ENCODE results near the gene FCHSD2. TPM values are rescaled to one million over a fixed set of nuclear protein-coding genes. Genes with fewer than 3 reads are reported as not detected.

Gene FCHSD2
- total and polyA plus RNA-seq, 4 donors: 7.6 to 18.7 (median 9.9) TPM

DNA sequence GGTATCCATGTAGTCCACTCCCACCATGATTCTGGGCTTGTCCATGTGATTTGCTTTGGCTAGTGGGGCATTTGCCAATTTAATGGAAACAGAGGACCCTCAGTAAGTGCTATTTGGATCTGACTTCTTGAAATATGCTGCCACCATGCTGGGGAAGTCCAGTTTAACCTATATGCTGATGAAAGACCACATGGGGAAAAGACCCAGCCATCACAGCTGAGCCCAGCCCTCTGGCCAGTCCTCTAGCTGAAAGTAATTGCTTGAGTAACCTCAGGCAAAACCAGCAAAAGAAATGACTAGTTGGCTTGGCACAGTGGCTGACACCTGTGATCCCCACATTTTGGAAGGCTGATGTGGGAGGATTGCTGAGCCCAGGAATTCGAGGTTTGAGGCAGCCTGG is 266.4 kb downstream of the FCHSD2 start:
- TF ChIP-seq JUND (IDR thresholded peaks at IDR 0.05) (no peak), EGR1 (IDR thresholded peaks at IDR 0.05; ENCODE audit: low read depth in 2 of 2) (no peak), HNF4G (IDR thresholded peaks at IDR 0.05) (no peak), YY1 (IDR thresholded peaks at IDR 0.05) (no peak), SP1 (IDR thresholded peaks at IDR 0.05) (no peak), GABPA (IDR thresholded peaks at IDR 0.05 in 1 of 2, conservative IDR thresholded peaks at IDR 0.05 in 1 of 2) (no peak), FOXA2 (IDR thresholded peaks at IDR 0.05) (no peak), TAF1 (conservative IDR thresholded peaks at IDR 0.05) (no peak), RXRA (IDR thresholded peaks at IDR 0.05) (no peak), NR2F2 (IDR thresholded peaks at IDR 0.05) (no peak), FOXA1 (IDR thresholded peaks at IDR 0.05) (no peak), HNF4A (conservative IDR thresholded peaks at IDR 0.05) (no peak), RAD21 (IDR thresholded peaks at IDR 0.05) (no peak)
- TF ChIP-seq, protein P1, sequence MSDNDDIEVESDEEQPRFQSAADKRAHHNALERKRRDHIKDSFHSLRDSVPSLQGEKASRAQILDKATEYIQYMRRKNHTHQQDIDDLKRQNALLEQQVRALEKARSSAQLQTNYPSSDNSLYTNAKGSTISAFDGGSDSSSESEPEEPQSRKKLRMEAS (IDR thresholded peaks at IDR 0.05): no peak
- TF ChIP-seq, protein P2, sequence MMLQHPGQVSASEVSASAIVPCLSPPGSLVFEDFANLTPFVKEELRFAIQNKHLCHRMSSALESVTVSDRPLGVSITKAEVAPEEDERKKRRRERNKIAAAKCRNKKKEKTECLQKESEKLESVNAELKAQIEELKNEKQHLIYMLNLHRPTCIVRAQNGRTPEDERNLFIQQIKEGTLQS (IDR thresholded peaks at IDR 0.05): no peak
- TF ChIP-seq, protein P3, sequence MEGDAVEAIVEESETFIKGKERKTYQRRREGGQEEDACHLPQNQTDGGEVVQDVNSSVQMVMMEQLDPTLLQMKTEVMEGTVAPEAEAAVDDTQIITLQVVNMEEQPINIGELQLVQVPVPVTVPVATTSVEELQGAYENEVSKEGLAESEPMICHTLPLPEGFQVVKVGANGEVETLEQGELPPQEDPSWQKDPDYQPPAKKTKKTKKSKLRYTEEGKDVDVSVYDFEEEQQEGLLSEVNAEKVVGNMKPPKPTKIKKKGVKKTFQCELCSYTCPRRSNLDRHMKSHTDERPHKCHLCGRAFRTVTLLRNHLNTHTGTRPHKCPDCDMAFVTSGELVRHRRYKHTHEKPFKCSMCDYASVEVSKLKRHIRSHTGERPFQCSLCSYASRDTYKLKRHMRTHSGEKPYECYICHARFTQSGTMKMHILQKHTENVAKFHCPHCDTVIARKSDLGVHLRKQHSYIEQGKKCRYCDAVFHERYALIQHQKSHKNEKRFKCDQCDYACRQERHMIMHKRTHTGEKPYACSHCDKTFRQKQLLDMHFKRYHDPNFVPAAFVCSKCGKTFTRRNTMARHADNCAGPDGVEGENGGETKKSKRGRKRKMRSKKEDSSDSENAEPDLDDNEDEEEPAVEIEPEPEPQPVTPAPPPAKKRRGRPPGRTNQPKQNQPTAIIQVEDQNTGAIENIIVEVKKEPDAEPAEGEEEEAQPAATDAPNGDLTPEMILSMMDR (IDR thresholded peaks at IDR 0.05; ENCODE audit: low read depth, low read length, missing input control): no peak
- TF ChIP-seq, protein P4, sequence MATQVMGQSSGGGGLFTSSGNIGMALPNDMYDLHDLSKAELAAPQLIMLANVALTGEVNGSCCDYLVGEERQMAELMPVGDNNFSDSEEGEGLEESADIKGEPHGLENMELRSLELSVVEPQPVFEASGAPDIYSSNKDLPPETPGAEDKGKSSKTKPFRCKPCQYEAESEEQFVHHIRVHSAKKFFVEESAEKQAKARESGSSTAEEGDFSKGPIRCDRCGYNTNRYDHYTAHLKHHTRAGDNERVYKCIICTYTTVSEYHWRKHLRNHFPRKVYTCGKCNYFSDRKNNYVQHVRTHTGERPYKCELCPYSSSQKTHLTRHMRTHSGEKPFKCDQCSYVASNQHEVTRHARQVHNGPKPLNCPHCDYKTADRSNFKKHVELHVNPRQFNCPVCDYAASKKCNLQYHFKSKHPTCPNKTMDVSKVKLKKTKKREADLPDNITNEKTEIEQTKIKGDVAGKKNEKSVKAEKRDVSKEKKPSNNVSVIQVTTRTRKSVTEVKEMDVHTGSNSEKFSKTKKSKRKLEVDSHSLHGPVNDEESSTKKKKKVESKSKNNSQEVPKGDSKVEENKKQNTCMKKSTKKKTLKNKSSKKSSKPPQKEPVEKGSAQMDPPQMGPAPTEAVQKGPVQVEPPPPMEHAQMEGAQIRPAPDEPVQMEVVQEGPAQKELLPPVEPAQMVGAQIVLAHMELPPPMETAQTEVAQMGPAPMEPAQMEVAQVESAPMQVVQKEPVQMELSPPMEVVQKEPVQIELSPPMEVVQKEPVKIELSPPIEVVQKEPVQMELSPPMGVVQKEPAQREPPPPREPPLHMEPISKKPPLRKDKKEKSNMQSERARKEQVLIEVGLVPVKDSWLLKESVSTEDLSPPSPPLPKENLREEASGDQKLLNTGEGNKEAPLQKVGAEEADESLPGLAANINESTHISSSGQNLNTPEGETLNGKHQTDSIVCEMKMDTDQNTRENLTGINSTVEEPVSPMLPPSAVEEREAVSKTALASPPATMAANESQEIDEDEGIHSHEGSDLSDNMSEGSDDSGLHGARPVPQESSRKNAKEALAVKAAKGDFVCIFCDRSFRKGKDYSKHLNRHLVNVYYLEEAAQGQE (IDR thresholded peaks at IDR 0.05): no peak
- TF ChIP-seq, protein P5, sequence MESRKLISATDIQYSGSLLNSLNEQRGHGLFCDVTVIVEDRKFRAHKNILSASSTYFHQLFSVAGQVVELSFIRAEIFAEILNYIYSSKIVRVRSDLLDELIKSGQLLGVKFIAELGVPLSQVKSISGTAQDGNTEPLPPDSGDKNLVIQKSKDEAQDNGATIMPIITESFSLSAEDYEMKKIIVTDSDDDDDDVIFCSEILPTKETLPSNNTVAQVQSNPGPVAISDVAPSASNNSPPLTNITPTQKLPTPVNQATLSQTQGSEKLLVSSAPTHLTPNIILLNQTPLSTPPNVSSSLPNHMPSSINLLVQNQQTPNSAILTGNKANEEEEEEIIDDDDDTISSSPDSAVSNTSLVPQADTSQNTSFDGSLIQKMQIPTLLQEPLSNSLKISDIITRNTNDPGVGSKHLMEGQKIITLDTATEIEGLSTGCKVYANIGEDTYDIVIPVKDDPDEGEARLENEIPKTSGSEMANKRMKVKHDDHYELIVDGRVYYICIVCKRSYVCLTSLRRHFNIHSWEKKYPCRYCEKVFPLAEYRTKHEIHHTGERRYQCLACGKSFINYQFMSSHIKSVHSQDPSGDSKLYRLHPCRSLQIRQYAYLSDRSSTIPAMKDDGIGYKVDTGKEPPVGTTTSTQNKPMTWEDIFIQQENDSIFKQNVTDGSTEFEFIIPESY (IDR thresholded peaks at IDR 0.05): no peak
- Histone ChIP-seq H3K9me3 (ENCODE audit: control insufficient read depth in 4 of 4, low read length in 3 of 4) (no peaks in the 10 kb centered on the region), H3K4me3 (ENCODE audit: low read depth in 1 of 3, low read length in 3 of 3) (no peak overlapping the region), H3K36me3 (ENCODE audit: control insufficient read depth in 4 of 4, insufficient read depth in 3 of 4, low read depth in 1 of 4, low read length in 3 of 4) (peaks cover 2 to 8% (median 3%) of the 10 kb centered on the region in 4 donors), H3K27me3 (ENCODE audit: control insufficient read depth in 4 of 4, insufficient read depth in 4 of 4, low read length in 3 of 4) (no peaks in the 10 kb centered on the region), H3K9ac (ENCODE audit: low read depth in 1 of 2, low read length in 2 of 2) (no peak overlapping the region), H3K4me1 (ENCODE audit: control insufficient read depth in 4 of 4, insufficient read depth in 4 of 4, low read length in 3 of 4) (no peaks in the 10 kb centered on the region), H3K27ac (ENCODE audit: low read depth in 1 of 2, low read length in 2 of 2) (no peak overlapping the region)
- 96% methylated on average over 1 of the region's 1 CpG for WGBS
- DNase-seq (ENCODE audit: low spot score): no peak

Measured in liver (tissue), 9 donors.